Endothelial cell of umbilical vein (primary cell): ENCODE data around the gene BACH2. TPM values are rescaled to one million over a fixed set of nuclear protein-coding genes. Genes with fewer than 3 reads are reported as not detected.

Experiments
- BruUV-seq: library from RNA; stranded (reverse); fragments of 400-500 nt; replicated peaks from 2 replicates; lab custom pipeline; 2021; lab: Mats Ljungman, UMichigan
- CTCF ChIA-PET: fragments of 300-600, 350-600 bp; sonication (Branson Sonifier 250); formaldehyde crosslinking; loops from one replicate; lab custom pipeline; 2021; ENCODE audit warnings: antibody characterized with exemption, inconsistent platforms; lab: Charles Lee
- POLR2A ChIA-PET: fragments of 300-600, 350-600 bp; sonication (Branson Sonifier 250); formaldehyde crosslinking; loops from one replicate; lab custom pipeline; 2021; ENCODE audit warnings: antibody characterized with exemption, inconsistent platforms; lab: Charles Lee
- DNase-seq: peaks from one replicate; pipeline ENCODE4 v3.0.0-alpha.2; 2011; ENCODE audit warnings: low read depth, low spot score
- FAIRE-seq: peaks from 2 replicates; lab custom pipeline; 2011; peaks lifted over from hg19 to GRCh38; lab: Jason Lieb, UNC
- H2AFZ ChIP-seq: 2 replicates; pipeline ENCODE4 v1.6.0; 2012; ENCODE audit warnings: low read depth, low read length, control low read depth, inconsistent platforms
- H3K27ac ChIP-seq: 2 replicates; pipeline ENCODE4 v1.5.1; 2011; ENCODE audit warnings: low read depth, mild to moderate bottlenecking, control low read depth, low read length, moderate library complexity; ENCODE audit not compliant: insufficient read depth
- H3K27me3 ChIP-seq, 2 experiments: 2 replicates each; pipeline versions ENCODE4 v1.6.0 to v1.6.1; 2011; ENCODE audit warnings: low read length in 2 of 2, mixed read lengths in 1 of 2; ENCODE audit not compliant: control insufficient read depth in 2 of 2, insufficient read depth in 2 of 2
- H3K36me3 ChIP-seq, 2 experiments: 2 replicates in 1 of 2; 3 replicates in 1 of 2; pipeline ENCODE4 v1.5.1; 2011; ENCODE audit warnings: low read length in 2 of 2, mild to moderate bottlenecking in 1 of 2, moderate library complexity in 1 of 2; ENCODE audit not compliant: control insufficient read depth in 2 of 2, insufficient read depth in 2 of 2; ENCODE audit errors: extremely low read depth in 1 of 2
- H3K4me1 ChIP-seq: 3 replicates; pipeline ENCODE4 v1.5.1; 2011; ENCODE audit warnings: mild to moderate bottlenecking, low read length; ENCODE audit not compliant: control insufficient read depth, insufficient read depth; ENCODE audit errors: extremely low read depth
- H3K4me2 ChIP-seq: 2 replicates; pipeline ENCODE4 v1.6.1; 2011; ENCODE audit warnings: low read length, control low read depth, mixed read lengths; ENCODE audit not compliant: insufficient read depth
- H3K4me3 ChIP-seq, 3 experiments: fragments of 200-600 bp in 1 of 3; sonication (generic), shearing (Covaris generic) in 1 of 3; replicated peaks in 1 of 3; 2 replicates each; pipeline ENCODE4 v1.5.1; 2011 to 2016; ENCODE audit warnings: control low read depth in 3 of 3, low read length in 3 of 3, mild to moderate bottlenecking in 2 of 3, inconsistent platforms in 1 of 3, low read depth in 1 of 3, moderate library complexity in 1 of 3; ENCODE audit not compliant: insufficient read depth in 1 of 3
- H3K79me2 ChIP-seq: 2 replicates; pipeline ENCODE4 v1.6.0; 2012; ENCODE audit warnings: low read length, inconsistent platforms; ENCODE audit not compliant: control insufficient read depth, insufficient read depth
- H3K9ac ChIP-seq: replicated peaks from 2 replicates; pipeline ENCODE3; 2011; ENCODE audit warnings: low read length, control low read depth; ENCODE audit not compliant: insufficient read depth; ENCODE audit errors: extremely low read depth
- H3K9me1 ChIP-seq: replicated peaks from 3 replicates; pipeline ENCODE4 v1.6.0; 2011; ENCODE audit warnings: mild to moderate bottlenecking, low read length; ENCODE audit not compliant: control insufficient read depth, insufficient read depth; ENCODE audit errors: extremely low read depth
- H3K9me3 ChIP-seq: replicated peaks from 2 replicates; pipeline ENCODE4 v1.5.1; 2012; ENCODE audit warnings: low read length, inconsistent platforms; ENCODE audit not compliant: control insufficient read depth, insufficient read depth
- H4K20me1 ChIP-seq: replicated peaks from 2 replicates; pipeline ENCODE3; 2011; ENCODE audit warnings: mild to moderate bottlenecking, low read length; ENCODE audit not compliant: control insufficient read depth, insufficient read depth; ENCODE audit errors: extremely low read depth
- CTCF ChIP-seq, 2 donors: IDR thresholded peaks; 1 replicate in 1 of 2; 2 replicates in 1 of 2; pipeline ENCODE4 v1.5.1; 2011; ENCODE audit warnings: low read length in 2 of 2, mild to moderate bottlenecking in 2 of 2, moderate library complexity in 2 of 2, control low read depth in 1 of 2, inconsistent platforms in 1 of 2, low read depth in 1 of 2; ENCODE audit not compliant: insufficient read depth in 1 of 2; ENCODE audit errors: extremely low read depth in 1 of 2
- EZH2 ChIP-seq: IDR thresholded peaks from 2 replicates; pipeline ENCODE4 v1.6.1; 2012; ENCODE audit warnings: borderline replicate concordance, low read depth, mild to moderate bottlenecking, moderate library complexity, low read length, inconsistent platforms; ENCODE audit not compliant: severe bottlenecking
- FOS ChIP-seq: IDR thresholded peaks from 2 replicates; pipeline ENCODE4 v1.6.1; 2011; ENCODE audit warnings: mild to moderate bottlenecking, low read length, moderate library complexity, borderline replicate concordance; ENCODE audit not compliant: insufficient read depth
- GATA2 ChIP-seq: IDR thresholded peaks from 2 replicates; pipeline ENCODE4 v1.7.0; 2011; ENCODE audit warnings: low read depth, mild to moderate bottlenecking, moderate library complexity, mixed read lengths, low read length; ENCODE audit not compliant: insufficient read length, insufficient read depth
- JUN ChIP-seq: IDR thresholded peaks from 2 replicates; pipeline ENCODE4 v1.6.1; 2011; ENCODE audit warnings: borderline replicate concordance, low read depth; ENCODE audit not compliant: insufficient read length, insufficient read depth
- MAX ChIP-seq: IDR thresholded peaks from 2 replicates; pipeline ENCODE4 v1.6.1; 2011; ENCODE audit not compliant: insufficient read depth, insufficient read length
- MYC ChIP-seq: IDR thresholded peaks from one replicate; pipeline ENCODE4 v1.6.1; 2011; ENCODE audit warnings: mild to moderate bottlenecking, low read depth, low read length
- POLR2A ChIP-seq: IDR thresholded peaks from 2 replicates; pipeline ENCODE4 v1.6.1; 2012; ENCODE audit warnings: low read depth, mild to moderate bottlenecking, control low read depth, low read length
- POLR2AphosphoS5 ChIP-seq: IDR thresholded peaks from 2 replicates; pipeline ENCODE4 v1.6.1; 2012; ENCODE audit warnings: low read depth, mild to moderate bottlenecking, control low read depth, low read length, moderate library complexity; ENCODE audit not compliant: insufficient read depth
- dilution Hi-C: fragments of 300-500 bp; cut with MboI; formaldehyde crosslinking; loops from one replicate; pipeline ENCODE4 v1.15.0; 2019; ENCODE audit warnings: low sequenced_read_pairs; ENCODE audit not compliant: extremely low pct_ligation_motif_present
- intact Hi-C: fragments of 100-400 bp; cut with micrococcal nuclease; formaldehyde crosslinking; loops from one replicate; pipeline ENCODE4 v1.10.0; 2022
- polyA plus RNA-seq, 4 experiments: library from polyadenylated mRNA; depleted of rRNA in 3 of 4; stranded (reverse) in 3 of 4; unstranded in 1 of 4; fragments of >200 nt; gene quantifications; 2 replicates each; pipeline versions ENCODE4 v1.2.1 to v1.2.3, GENCODE V29; 2011 to 2012; ENCODE audit warnings: missing spikeins in 1 of 4
- total RNA-seq: library from RNA; stranded (reverse); gene quantifications from 2 replicates; pipeline ENCODE4 v1.2.3, GENCODE V29; 2021

BACH2 gene
- total and polyA plus RNA-seq, 2 donors (not counting 3 experiments of a cell fraction or from before 2014, with no cell fraction given) = 1.7 to 5.6 TPM

GRCh38 chr6:90065173-90065572 is 231.5 kb downstream of the BACH2 start:
- Histone ChIP-seq H2AFZ (no peak overlapping the region), H3K4me1 (peaks cover 4% of the 10 kb centered on the region), H3K4me2 (no peak overlapping the region), H3K9me3 (no peaks in the 10 kb centered on the region), H3K36me3 (no peaks in the 10 kb centered on the region), H4K20me1 (no peaks in the 10 kb centered on the region), H3K9me1 (no peaks in the 10 kb centered on the region), H3K9ac (no peak overlapping the region), H3K27ac (no peak overlapping the region), H3K4me3 (no peak overlapping the region), H3K27me3 (peaks cover 2 to 6% of the 10 kb centered on the region in 2 experiments), H3K79me2 (no peaks in the 10 kb centered on the region)
- DNase-seq (no peak), FAIRE-seq (no peak)
- TF ChIP-seq JUN = no peak
- no peak for TF ChIP-seq CTCF (IDR thresholded peaks at IDR 0.05; ENCODE audit: extremely low read depth in 1 of 2, insufficient read depth in 1 of 2, low read depth in 1 of 2, low read length in 2 of 2)
- TF ChIP-seq MAX = no peak
- no peak for TF ChIP-seq POLR2AphosphoS5
- TF ChIP-seq MYC = no peak
- no peak for TF ChIP-seq EZH2
- no peak for TF ChIP-seq GATA2
- no peak for TF ChIP-seq FOS
- no peak for TF ChIP-seq POLR2A
- dilution Hi-C loops (no loop called here), intact Hi-C loops (no loop called here)
- CTCF ChIA-PET = no interaction called here
- no TSS peak for BruUV-seq
- POLR2A ChIA-PET = no interaction called here
